ENCODE measurements around the gene GEMIN5.

- TF ChIP-seq USF2 (IDR thresholded peaks at IDR 0.05; ENCODE audit: borderline replicate concordance, low read depth, low read length) (no peak), CTCF (IDR thresholded peaks at IDR 0.05) (no peak), POLR2AphosphoS5 (IDR thresholded peaks at IDR 0.05; ENCODE audit: low read depth, low read length) (no peak), REST (IDR thresholded peaks at IDR 0.05; ENCODE audit: low read depth, low read length) (no peak), EP300 (IDR thresholded peaks at IDR 0.05; ENCODE audit: borderline replicate concordance in 1 of 2, low read depth in 1 of 2, low read length in 1 of 2) (no peak), TEAD4 (IDR thresholded peaks at IDR 0.05; ENCODE audit: borderline replicate concordance, insufficient read depth) (no peak), TAF1 (IDR thresholded peaks at IDR 0.05; ENCODE audit: borderline replicate concordance, low read depth, low read length) (no peak), MEF2A (IDR thresholded peaks at IDR 0.05; ENCODE audit: borderline replicate concordance, low read depth) (no peak), JUND (IDR thresholded peaks at IDR 0.05) (no peak), NRF1 (IDR thresholded peaks at IDR 0.05; ENCODE audit: low read depth, low read length) (no peak), EZH2phosphoT487 (IDR thresholded peaks at IDR 0.05; ENCODE audit: borderline replicate concordance, low read depth) (no peak), MXI1 (IDR thresholded peaks at IDR 0.05; ENCODE audit: low read depth, low read length) (no peak), IRF3 (IDR thresholded peaks at IDR 0.05; ENCODE audit: low read depth, low read length) (no peak)
Observed at GRCh38 chr5:154947778-154948177, 9.8 kb upstream of the GEMIN5 start.
